Rectal smooth muscle tissue (tissue), 1 donor: ENCODE results near the gene GLT6D1.
"Not testable (repeated sequence)": the region's sequence is repeated elsewhere in the genome, so short reads cannot be mapped to it uniquely, and the experiment has no call there.

Experiments used
- H3K27ac ChIP-seq: one replicate; pipeline ENCODE4 v1.7.0; 2013; ENCODE audit warnings: low read depth, low read length, inconsistent platforms
- H3K27me3 ChIP-seq: one replicate; pipeline ENCODE4 v1.7.0; 2013; ENCODE audit warnings: low read length; ENCODE audit not compliant: control insufficient read depth, insufficient read depth
- H3K36me3 ChIP-seq: one replicate; pipeline ENCODE4 v1.7.0; 2013; ENCODE audit warnings: low read length; ENCODE audit not compliant: control insufficient read depth, insufficient read depth
- H3K4me1 ChIP-seq: one replicate; pipeline ENCODE4 v1.7.0; 2013; ENCODE audit warnings: low read length; ENCODE audit not compliant: control insufficient read depth, insufficient read depth
- H3K4me3 ChIP-seq: one replicate; pipeline ENCODE4 v1.7.0; 2013; ENCODE audit warnings: low read length
- H3K9ac ChIP-seq: one replicate; pipeline ENCODE4 v1.7.0; 2013; ENCODE audit warnings: low read length

The GLT6D1 gene

DNA sequence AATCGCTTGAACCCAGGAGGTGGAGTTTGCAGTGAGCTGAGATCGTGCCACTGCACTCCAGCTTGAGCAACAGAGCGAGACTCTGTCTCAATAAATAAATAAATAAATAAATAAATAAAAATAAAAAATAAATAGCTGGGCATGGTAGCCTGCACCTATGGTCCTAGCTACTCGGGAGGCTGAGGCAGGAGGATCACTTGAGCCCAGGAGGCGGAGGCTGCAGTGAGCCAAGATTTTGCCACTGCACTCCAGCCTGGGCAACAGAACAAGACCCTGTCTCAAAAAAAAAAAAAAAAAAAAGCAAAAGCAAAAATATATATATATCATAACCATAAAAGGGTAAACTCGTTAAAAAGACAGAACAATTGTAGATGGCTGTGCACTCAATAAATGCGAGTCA is 33.4 kb upstream of the GLT6D1 start:
- not testable (repeated sequence) for H3K27ac ChIP-seq, H3K4me1 ChIP-seq, H3K9ac ChIP-seq, H3K36me3 ChIP-seq, H3K27me3 ChIP-seq, H3K4me3 ChIP-seq

DNA sequence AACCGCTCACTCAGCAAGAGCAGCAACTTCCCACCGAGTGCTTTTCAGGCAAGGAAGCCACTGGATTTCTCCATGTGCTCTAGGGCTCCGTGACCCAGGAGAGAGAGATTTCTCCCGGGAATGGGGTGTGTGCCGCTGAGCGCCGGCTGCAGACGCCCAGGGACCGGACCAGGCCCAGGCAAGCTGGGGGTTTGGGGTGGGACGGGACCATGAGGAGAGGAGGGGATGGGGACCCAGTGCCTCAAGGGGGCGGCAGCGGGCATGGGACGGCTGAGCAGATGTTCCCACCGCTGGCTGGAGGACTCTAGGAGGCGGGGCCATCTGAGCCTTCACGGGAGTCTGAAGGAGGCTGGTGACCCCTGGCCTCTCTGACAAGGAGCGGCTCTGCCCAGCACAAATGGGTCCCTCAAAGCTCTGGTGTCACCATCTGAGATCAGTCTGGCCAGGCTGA is 32.3 kb upstream of the GLT6D1 start:
- Histone ChIP-seq H3K27ac (no peak overlapping the region), H3K4me3 (no peak overlapping the region), H3K27me3 (no peaks in the 10 kb centered on the region), H3K36me3 (no peaks in the 10 kb centered on the region), H3K9ac (no peak overlapping the region), H3K4me1 (no peaks in the 10 kb centered on the region)

DNA sequence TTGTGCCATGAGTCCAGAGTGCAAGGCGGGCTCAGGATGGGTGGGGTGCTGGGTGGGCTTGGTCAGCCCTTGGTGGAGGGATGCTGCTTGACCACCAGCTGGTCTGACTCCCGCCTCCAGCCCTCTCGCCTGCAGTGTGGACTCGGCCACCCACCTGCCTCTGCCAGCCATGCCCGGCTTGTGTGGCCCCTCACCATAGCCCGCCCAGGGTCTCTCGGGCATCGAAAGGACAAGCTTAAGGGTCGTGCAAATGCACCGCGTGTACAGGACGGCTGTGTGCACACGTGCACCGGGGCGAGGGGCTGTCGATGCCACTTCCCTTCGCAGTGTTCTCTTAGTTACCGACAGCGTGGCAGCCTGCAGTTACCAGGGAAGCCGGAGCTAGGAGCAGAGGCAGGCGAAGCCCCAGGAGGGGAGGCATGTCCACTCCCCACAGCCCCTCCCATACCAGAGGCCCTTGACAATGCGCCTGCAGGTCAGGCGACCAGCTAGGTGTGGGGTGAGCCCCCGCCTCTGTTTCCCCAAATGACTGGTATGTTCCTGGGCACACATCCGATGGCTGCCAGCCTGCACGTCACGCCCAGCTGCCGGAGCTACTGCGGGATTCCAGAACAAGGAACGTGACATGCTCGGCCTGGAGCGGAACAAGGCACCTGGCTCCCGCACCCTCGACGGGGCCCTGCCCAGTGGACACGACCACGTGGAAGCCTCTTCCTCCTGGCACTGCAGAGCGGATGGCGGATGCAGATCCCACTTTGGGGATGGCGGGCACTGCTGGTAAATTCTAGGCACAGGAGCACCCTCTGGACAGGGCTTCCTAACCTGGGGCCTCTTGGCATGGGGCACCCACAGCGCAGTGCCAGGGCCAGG is 31.6 kb upstream of the GLT6D1 start:
- H3K27me3 ChIP-seq, result no peaks in the 10 kb centered on the region
- H3K27ac ChIP-seq, result no peak overlapping the region

DNA sequence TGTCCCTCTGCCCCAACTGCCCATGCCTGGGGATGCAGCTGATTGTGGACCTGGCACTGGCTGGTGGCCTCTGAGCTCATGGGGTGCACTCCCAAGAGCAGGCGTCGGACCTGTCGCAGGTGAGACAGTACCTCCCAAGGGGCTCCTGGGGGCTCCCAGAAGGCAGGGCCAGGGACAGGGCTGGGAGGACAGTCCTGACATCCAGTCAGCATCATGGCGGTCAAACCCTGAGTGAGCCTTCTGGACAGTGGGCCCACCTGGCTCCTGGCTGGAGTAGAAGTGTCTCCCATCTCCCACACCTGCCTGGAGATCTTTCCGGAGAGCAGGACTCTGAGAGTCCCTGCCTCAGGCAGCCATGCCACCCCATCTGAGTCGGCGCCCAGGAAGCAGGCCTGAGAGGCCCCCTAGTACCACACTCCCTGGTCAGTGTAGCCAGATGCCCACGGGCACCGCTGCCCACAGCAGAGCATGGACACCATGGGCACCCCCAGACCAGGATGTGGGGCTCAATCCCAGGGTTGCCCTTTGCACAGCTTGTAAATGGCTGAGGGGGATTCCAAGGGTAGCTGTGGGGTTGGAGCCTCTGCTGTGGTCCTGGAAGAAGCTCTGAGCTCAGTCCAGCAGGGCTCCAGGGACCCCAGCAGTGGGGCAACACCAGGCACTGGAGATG is 30.4 kb upstream of the GLT6D1 start:
- Histone ChIP-seq H3K27me3 (no peaks in the 10 kb centered on the region), H3K4me3 (no peak overlapping the region), H3K4me1 (no peaks in the 10 kb centered on the region), H3K27ac (no peak overlapping the region), H3K36me3 (no peaks in the 10 kb centered on the region), H3K9ac (no peak overlapping the region)

More for the DNA sequence above, 31.6 kb upstream of the GLT6D1 start:
- Histone ChIP-seq H3K4me3 (no peak overlapping the region), H3K36me3 (no peaks in the 10 kb centered on the region), H3K4me1 (no peaks in the 10 kb centered on the region), H3K9ac (no peak overlapping the region)

DNA sequence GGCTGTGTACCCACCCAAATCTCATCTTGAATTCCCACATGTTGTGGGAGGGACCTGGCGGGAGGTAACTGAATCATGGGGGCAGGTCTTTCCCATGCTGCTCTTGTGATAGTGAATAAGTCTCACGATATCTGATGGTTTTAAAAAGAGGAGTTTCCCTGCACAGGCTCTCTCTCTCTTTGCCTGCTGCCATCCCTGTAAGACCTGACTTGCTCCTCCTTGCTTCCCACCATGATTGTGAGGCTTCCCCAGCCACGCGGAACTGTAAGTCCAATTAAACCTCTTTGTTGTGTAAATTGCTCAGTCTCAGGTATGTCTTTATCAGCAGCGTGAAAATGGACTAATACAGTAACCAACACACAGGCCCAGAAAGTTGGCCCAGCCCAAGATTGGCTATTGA is 29.7 kb upstream of the GLT6D1 start:
- H3K27me3 ChIP-seq, H3K4me3 ChIP-seq, H3K27ac ChIP-seq, H3K36me3 ChIP-seq, H3K9ac ChIP-seq, H3K4me1 ChIP-seq: not testable (repeated sequence)

DNA sequence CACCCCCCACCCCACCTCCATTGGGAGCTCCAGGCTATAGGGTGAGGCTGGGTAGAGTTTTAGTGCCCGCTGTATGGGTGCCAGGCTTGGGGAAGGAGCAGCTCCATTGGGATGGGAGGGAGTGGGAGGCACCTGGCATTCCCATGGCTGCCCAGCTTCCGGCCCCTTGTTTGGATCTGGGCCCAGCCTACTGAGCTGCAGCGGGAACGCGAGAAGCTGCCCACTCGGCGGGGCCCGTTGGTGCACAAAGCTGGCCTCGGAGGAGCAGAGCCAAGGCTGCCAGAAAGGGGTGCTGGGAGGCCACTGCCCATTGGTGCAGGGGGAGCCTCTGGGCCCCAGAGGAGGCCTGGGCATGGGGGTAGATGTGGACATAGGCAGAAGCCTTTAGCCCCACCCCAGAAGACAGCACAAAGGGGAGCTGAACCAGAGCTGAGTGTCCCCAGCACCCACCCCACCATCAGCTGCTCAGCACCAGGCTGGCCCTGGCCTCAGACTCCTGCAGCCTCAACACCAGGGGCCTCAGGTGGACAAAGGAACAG is 28.2 kb upstream of the GLT6D1 start:
- H3K9ac ChIP-seq, result no peak overlapping the region
- H3K27me3 ChIP-seq, result no peaks in the 10 kb centered on the region
- H3K27ac ChIP-seq, result no peak overlapping the region
- H3K36me3 ChIP-seq, result no peaks in the 10 kb centered on the region
- H3K4me3 ChIP-seq, result no peak overlapping the region
- H3K4me1 ChIP-seq, result no peaks in the 10 kb centered on the region

DNA sequence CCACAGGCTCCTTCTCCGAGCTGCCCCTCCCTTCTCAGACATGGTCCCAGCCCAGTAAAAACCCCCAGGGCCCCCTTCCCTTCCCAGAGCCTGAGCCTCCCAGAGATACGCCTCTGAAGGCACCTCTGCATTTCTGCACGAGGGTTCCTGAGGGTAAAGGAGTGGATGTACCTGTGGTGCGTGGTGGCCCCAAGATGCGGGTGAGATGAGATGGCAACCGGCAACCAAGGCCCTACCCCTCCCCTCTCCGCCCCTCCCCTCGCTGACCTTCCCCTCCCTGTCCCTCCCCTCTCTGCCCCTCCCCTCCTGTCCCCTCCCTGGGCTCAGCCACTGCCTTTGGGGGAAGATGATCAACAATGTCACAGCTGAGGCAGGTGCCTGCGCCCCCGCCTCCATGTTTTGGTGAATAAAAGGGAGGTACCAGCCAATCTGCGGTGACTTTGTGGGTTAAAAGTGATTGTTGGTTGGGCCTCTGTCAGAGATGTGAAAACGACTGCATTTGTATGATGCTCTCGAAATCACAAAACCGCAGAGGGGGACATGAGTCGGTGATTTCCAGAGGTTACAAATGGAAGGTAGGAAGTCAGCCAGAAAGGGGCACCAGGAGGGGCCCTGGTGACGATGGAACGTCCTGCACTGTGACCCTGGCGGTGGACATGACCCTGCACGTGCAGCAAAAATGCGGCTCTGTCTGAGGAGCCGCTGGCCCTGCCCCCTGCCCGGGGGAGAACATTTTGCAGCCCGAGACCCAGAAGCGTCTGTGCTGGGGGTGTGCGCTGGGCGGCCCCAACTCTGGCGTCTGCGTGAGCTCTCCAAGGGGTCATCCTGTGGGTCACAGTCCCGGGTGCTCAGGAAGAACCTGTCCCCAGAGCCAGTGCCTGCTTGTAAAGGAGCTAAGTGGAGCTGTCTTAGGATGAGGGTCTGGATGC is 27.5 kb upstream of the GLT6D1 start:
- Histone ChIP-seq H3K27ac (no peak overlapping the region), H3K9ac (no peak overlapping the region), H3K4me3 (no peak overlapping the region), H3K36me3 (no peaks in the 10 kb centered on the region), H3K4me1 (no peaks in the 10 kb centered on the region), H3K27me3 (no peaks in the 10 kb centered on the region)

DNA sequence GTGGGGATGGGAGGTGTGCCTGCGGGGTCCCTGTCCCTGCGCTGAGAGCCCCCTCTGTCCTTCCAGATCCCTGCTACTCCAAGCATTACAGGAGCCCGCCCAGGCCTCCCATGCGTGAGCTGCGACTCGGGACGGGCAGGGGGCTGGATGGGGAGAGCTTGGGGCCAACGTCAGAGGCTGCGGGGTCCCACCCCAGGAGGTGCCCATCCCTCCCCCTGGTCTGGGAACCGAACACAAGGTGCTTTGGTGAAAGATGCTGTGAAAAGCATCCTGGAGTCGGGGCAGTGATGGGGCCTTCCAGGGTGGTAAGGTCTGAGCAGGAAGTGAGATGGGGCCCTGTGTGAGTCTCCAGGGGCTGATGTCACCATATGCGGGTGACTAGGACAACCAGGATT is 26.5 kb upstream of the GLT6D1 start:
- Histone ChIP-seq H3K36me3 (no peaks in the 10 kb centered on the region), H3K27ac (no peak overlapping the region), H3K9ac (no peak overlapping the region), H3K4me1 (no peaks in the 10 kb centered on the region), H3K27me3 (no peaks in the 10 kb centered on the region), H3K4me3 (no peak overlapping the region)

DNA sequence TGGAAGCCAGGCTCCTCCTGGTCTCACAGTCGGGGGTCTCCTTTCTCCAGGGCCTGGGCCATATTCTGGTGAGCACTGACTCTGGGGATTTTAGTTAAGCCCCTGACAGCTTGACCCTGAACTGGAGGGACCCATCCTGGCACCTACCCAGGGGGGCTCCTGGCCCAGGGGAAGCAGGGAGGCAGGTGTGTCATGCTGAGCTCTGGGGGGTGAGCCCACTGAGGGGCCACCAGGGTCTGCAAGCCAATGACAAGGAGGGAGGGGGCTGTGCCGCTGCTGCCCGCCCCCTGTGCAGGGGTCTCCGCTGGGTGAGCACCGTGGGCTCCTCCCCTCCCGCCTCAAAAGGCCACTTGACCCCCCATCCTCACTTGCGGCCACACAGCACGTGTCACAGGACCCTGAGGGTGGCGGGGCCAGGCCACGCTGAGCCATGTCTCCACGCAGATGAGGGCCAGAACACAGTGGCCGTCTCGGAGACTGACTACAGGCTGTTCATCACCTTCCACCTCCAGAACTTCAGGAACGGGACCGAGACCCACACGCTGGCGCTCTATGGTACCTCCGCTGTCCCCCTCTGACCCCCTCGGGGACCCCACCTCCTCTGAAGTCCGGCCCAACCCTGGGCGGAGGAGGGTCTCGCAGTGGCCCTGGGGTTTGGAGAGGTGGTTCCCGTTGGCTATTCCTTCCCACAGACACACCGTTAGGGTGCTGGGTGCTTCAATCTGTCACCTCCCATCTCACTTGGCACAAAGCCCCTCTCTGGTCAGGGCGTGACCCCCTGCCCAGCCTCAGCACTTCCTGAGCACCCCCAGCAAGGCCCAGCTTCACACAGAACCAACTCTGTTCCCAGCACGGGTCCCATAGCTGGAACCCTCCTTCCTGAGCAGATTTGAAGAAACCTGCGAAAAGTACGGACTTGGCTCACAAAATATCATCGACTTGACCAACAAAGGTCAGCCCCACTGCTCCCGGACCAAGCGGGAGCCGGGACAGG is 25.8 kb upstream of the GLT6D1 start:
- H3K27ac ChIP-seq, result no peak overlapping the region
- no peak overlapping the region for H3K4me3 ChIP-seq
- no peaks in the 10 kb centered on the region for H3K4me1 ChIP-seq
- H3K9ac ChIP-seq, result no peak overlapping the region
- no peaks in the 10 kb centered on the region for H3K27me3 ChIP-seq
- H3K36me3 ChIP-seq, result no peaks in the 10 kb centered on the region

DNA sequence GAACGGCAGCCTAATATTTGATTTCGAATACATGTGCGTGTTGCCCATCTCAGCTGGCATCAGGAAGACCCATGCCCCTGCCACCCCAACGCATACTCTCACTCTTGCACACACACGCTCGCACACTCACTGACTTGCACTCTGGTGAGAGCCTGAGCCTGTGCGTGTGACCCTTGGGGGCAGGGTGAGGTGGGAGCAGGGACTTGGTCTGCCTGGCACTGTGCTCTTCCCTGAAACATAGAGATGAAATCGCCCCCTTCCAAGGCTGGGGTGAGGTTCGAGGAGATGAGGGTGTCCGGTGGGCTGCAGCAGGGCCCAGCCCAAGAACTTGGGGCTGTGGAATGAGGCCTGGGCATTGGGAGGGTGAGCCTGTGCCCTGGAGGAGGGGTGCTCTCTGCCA is 24.9 kb upstream of the GLT6D1 start:
- no peaks in the 10 kb centered on the region for H3K27me3 ChIP-seq
- no peak overlapping the region for H3K9ac ChIP-seq
- no peaks in the 10 kb centered on the region for H3K4me1 ChIP-seq

DNA sequence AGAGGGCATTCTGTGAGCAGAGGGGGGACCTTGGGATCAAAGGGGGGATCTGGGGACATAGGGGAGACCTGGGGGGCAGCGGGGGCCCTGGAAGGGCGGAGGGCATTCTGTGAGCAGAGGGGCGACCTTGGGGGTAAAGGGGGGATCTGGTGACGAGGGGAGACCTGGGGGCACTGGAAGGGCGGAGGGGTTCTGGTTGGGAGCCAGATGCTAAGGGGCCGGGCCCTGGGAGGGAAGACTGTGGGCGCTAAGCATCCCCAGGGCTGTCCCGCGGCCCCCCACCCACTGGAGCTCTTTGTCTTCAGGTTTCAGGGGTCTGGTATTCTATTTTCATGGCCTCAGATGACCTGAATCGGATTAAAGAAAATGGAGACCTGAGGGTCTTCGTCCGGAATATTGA is 24.5 kb upstream of the GLT6D1 start:
- H3K27ac ChIP-seq, result no peak overlapping the region
- no peak overlapping the region for H3K9ac ChIP-seq
- no peak overlapping the region for H3K4me3 ChIP-seq
- H3K36me3 ChIP-seq, result no peaks in the 10 kb centered on the region
- H3K27me3 ChIP-seq, result no peaks in the 10 kb centered on the region
- H3K4me1 ChIP-seq, result no peaks in the 10 kb centered on the region

More for the DNA sequence above, 24.9 kb upstream of the GLT6D1 start:
- Histone ChIP-seq H3K27ac (no peak overlapping the region), H3K36me3 (no peaks in the 10 kb centered on the region), H3K4me3 (no peak overlapping the region)
